CD4-positive, alpha-beta T cell (primary cell): ENCODE data around the gene NOTCH1. TPM values are rescaled to one million over a fixed set of nuclear protein-coding genes. Genes with fewer than 3 reads are reported as not detected.

Source experiments
- ATAC-seq: fragments of 200-7000 bp; cut with Tn5 transposase; one replicate; pipeline ENCODE4 v1.10.0; 2022; ENCODE audit warnings: mild to moderate bottlenecking; ENCODE audit not compliant: poor library complexity
- CTCF ChIA-PET: fragments of 350-600 bp; sonication (Branson Sonifier 250); formaldehyde crosslinking; loops from one replicate; lab custom pipeline; 2021; ENCODE audit warnings: antibody characterized with exemption, inconsistent platforms; lab: Charles Lee
- POLR2A ChIA-PET: fragments of 350-600 bp; sonication (Branson Sonifier 250); formaldehyde crosslinking; loops from one replicate; lab custom pipeline; 2021; ENCODE audit warnings: antibody characterized with exemption, inconsistent platforms; lab: Charles Lee
- DNase-seq, 14 experiments: peaks; one replicate each; pipeline ENCODE4 v3.0.0-alpha.2; 2013 to 2020; ENCODE audit warnings: mixed read lengths in 2 of 14
- H3K27ac ChIP-seq, 2 donors: one replicate each; pipeline versions ENCODE4 v1.5.1 to v1.7.0; 2013; ENCODE audit warnings: low read length in 2 of 2, low read depth in 1 of 2, mild to moderate bottlenecking in 1 of 2
- H3K27me3 ChIP-seq, 2 experiments: 1 replicate in 1 of 2; 2 replicates in 1 of 2; pipeline versions ENCODE4 v1.6.1 to v1.7.0; 2013; ENCODE audit warnings: low read length in 2 of 2, control low read depth in 1 of 2, mild to moderate bottlenecking in 1 of 2, moderate library complexity in 1 of 2; ENCODE audit not compliant: insufficient read depth in 2 of 2, control insufficient read depth in 1 of 2
- H3K36me3 ChIP-seq: one replicate; pipeline ENCODE4 v1.6.1; 2013; ENCODE audit warnings: low read length, control low read depth; ENCODE audit not compliant: insufficient read depth
- H3K4me1 ChIP-seq: one replicate; pipeline ENCODE4 v1.6.1; 2013; ENCODE audit warnings: low read length, control low read depth; ENCODE audit not compliant: insufficient read depth
- H3K4me3 ChIP-seq: one replicate; pipeline ENCODE4 v1.5.1; 2013; ENCODE audit warnings: mild to moderate bottlenecking, low read length, moderate library complexity
- H3K9me3 ChIP-seq, 2 experiments: 1 replicate in 1 of 2; 2 replicates in 1 of 2; pipeline versions ENCODE4 v1.6.1 to v1.7.0; 2013; ENCODE audit warnings: low read length in 2 of 2, mild to moderate bottlenecking in 2 of 2, control low read depth in 1 of 2, moderate library complexity in 1 of 2; ENCODE audit not compliant: control insufficient read depth in 1 of 2, insufficient read depth in 1 of 2
- H3K27ac Mint-ChIP-seq: one replicate; pipeline ENCODE4 v1.8.0; 2020; ENCODE audit warnings: mixed read lengths
- H3K27me3 Mint-ChIP-seq: one replicate; pipeline ENCODE4 v1.8.0; 2021; ENCODE audit warnings: mixed read lengths
- H3K36me3 Mint-ChIP-seq: one replicate; pipeline ENCODE4 v1.8.0; 2021; ENCODE audit warnings: low read depth, mixed read lengths
- H3K4me1 Mint-ChIP-seq: one replicate; pipeline ENCODE4 v1.8.0; 2021; ENCODE audit warnings: low read depth, mixed read lengths
- H3K4me3 Mint-ChIP-seq: one replicate; pipeline ENCODE4 v1.8.0; 2020; ENCODE audit warnings: mild to moderate bottlenecking, mixed read lengths
- H3K9me3 Mint-ChIP-seq: one replicate; pipeline ENCODE4 v1.8.0; 2020; ENCODE audit warnings: mixed read lengths
- intact Hi-C, 2 experiments: fragments of 100-400 bp; cut with DNase I in 1 of 2; cut with micrococcal nuclease in 1 of 2; formaldehyde crosslinking; loops; one replicate each; pipeline versions ENCODE4 v1.15.1 to v1.9.0; 2023 to 2025; cut with DNase I, micrococcal nuclease
- total RNA-seq, 174 experiments: library from RNA in 2 of 174; stranded (reverse) in 2 of 174; gene quantifications; one replicate each; pipeline ENCODE4 v1.2.3 and lab custom pipeline; 2021 to 2026
- TF ChIP-seq, protein P1 (sequence below): fragments of 200-600 bp; IDR thresholded peaks from one replicate; pipeline ENCODE4 v1.8.0; 2022; ENCODE audit warnings: antibody characterized with exemption, mild to moderate bottlenecking

NOTCH1 gene
- total RNA-seq, 2 experiments from 2014 or later, result 30.8 to 34.2 TPM

DNA sequence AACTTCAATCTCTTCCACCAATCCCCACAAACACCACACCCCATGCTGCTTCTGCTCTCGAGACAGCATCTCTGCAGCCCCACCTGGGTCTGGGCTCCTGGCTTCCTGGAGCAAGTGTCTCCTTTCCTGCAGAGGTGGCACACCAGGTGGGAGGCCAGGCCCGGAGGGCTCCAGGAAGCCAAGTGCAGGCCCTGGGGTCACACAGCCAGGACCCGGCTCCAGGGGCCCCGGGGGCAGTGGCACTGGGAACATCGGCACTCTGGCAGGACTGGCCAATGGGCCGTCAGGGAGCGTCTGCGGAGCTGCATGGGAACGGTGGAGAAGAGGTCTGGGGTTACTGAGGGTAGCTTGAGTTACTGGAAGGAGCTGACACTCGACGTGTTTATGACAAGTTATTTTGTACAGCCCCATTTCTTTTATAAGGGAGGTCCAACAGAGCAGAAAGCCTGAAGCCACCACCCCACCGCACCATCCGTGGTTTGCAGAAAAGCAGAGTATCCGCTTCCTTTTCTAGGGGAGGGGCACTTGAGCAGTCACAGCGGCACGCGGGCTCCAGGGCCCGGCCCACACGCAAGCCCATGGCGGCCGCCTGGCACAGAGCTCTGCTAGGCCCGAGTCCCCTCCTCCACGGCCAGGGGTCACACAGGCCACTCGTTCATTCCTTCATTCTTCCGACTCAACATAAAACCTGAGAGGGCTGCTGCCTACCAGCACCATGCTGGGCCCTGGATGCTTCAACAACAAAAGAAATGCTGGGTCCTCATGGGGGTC, 91.6 kb downstream of the NOTCH1 start:
- H3K27ac ChIP-seq, result no peak overlapping the region
- ChIA-PET POLR2A (no interaction called here), CTCF (no interaction called here)
- no peaks in the 10 kb centered on the region for H3K4me1 Mint-ChIP-seq
- no peak overlapping the region for H3K4me3 ChIP-seq
- no peak for DNase-seq
- no peaks in the 10 kb centered on the region for H3K4me1 ChIP-seq
- TF ChIP-seq, protein P1, sequence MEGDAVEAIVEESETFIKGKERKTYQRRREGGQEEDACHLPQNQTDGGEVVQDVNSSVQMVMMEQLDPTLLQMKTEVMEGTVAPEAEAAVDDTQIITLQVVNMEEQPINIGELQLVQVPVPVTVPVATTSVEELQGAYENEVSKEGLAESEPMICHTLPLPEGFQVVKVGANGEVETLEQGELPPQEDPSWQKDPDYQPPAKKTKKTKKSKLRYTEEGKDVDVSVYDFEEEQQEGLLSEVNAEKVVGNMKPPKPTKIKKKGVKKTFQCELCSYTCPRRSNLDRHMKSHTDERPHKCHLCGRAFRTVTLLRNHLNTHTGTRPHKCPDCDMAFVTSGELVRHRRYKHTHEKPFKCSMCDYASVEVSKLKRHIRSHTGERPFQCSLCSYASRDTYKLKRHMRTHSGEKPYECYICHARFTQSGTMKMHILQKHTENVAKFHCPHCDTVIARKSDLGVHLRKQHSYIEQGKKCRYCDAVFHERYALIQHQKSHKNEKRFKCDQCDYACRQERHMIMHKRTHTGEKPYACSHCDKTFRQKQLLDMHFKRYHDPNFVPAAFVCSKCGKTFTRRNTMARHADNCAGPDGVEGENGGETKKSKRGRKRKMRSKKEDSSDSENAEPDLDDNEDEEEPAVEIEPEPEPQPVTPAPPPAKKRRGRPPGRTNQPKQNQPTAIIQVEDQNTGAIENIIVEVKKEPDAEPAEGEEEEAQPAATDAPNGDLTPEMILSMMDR, result no peak
- peaks cover 86% of the 10 kb centered on the region for H3K36me3 ChIP-seq
- no peak for ATAC-seq
- peaks cover 87% of the 10 kb centered on the region for H3K36me3 Mint-ChIP-seq
- H3K9me3 ChIP-seq, result no peaks in the 10 kb centered on the region
- intact Hi-C loops, result no loop called here
- H3K9me3 Mint-ChIP-seq, result no peaks in the 10 kb centered on the region
- H3K27me3 Mint-ChIP-seq, result no peaks in the 10 kb centered on the region
- H3K27ac Mint-ChIP-seq, result no peak overlapping the region
- H3K4me3 Mint-ChIP-seq, result no peak overlapping the region
- H3K27me3 ChIP-seq, result no peaks in the 10 kb centered on the region

DNA sequence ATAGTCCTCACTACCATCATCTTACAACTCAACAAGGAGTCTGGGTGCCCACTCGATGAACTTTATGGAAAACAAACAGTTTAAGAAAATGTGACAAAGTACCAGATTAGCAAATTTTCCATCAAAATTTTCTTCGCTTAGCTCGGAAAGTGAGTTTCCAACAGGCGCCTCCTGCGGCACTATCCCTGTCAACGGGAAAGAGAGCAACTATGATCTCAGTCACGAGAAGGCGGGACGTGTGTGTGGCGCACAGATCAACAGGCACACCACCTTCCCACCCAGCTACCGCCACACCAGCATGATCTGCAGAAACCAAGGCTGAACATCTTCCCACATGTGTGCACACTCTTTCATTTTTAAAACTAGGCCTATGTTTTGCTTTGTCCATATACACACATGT, 92.5 kb downstream of the NOTCH1 start:
- no peaks in the 10 kb centered on the region for H3K27me3 ChIP-seq
- no peak overlapping the region for H3K4me3 ChIP-seq
- POLR2A ChIA-PET, result no interaction called here
- Mint-ChIP-seq H3K4me3 (no peak overlapping the region), H3K27me3 (no peaks in the 10 kb centered on the region), H3K4me1 (no peaks in the 10 kb centered on the region), H3K36me3 (peaks cover 87% of the 10 kb centered on the region), H3K9me3 (no peaks in the 10 kb centered on the region), H3K27ac (no peak overlapping the region)
- DNase-seq (no peak), ATAC-seq (no peak)
- H3K27ac ChIP-seq, result no peak overlapping the region
- CTCF ChIA-PET, result no interaction called here
- H3K36me3 ChIP-seq, result peaks cover 88% of the 10 kb centered on the region
- intact Hi-C loops, result no loop called here
- TF ChIP-seq, protein P1, result no peak
- H3K4me1 ChIP-seq, result no peaks in the 10 kb centered on the region
- H3K9me3 ChIP-seq, result no peaks in the 10 kb centered on the region

DNA sequence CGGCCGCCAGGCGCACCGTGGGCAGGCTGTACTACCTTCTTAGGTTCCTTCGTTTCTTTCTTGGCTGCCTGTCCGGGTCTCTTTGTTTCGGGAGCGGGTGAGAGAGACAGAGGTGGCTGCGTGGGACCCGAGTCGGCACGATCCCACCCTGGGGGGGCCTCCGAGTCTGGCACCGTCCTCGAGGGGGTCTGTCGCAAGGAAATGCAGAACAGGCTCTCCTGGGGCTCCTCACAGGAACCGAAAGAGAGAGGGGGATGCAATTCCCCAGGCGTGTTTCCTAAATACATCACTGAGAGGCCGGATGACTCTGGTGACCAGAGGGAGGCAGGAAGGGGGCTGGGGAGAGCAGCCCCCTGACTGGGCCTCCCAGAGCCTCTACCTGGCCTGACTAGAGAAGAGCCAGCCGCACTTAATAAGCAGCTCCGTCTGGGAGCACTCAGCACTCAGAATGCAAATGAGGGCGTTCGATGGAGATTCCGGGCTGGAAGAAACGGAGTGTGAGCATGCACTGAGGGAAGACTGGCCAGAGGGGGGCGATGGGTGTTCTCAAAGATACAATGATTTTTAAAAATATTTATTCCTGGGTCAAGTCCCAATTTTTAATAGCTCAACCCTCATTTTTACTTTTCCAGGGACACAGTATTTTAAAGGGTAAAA, 94.5 kb downstream of the NOTCH1 start:
- DNase-seq (no peak), ATAC-seq (no peak)
- POLR2A ChIA-PET, result no interaction called here
- H3K27ac ChIP-seq, result no peak overlapping the region
- H3K27me3 Mint-ChIP-seq, result no peaks in the 10 kb centered on the region
- peaks cover 87% of the 10 kb centered on the region for H3K36me3 Mint-ChIP-seq
- H3K4me3 Mint-ChIP-seq, result no peak overlapping the region
- H3K27me3 ChIP-seq, result no peaks in the 10 kb centered on the region
- peaks cover 89% of the 10 kb centered on the region for H3K36me3 ChIP-seq
- no peak overlapping the region for H3K27ac Mint-ChIP-seq
- CTCF ChIA-PET, result no interaction called here
- no peaks in the 10 kb centered on the region for H3K4me1 ChIP-seq
- no peaks in the 10 kb centered on the region for H3K4me1 Mint-ChIP-seq
- intact Hi-C loops, result no loop called here
- no peaks in the 10 kb centered on the region for H3K9me3 Mint-ChIP-seq
- H3K9me3 ChIP-seq, result no peaks in the 10 kb centered on the region
- H3K4me3 ChIP-seq, result no peak overlapping the region
- TF ChIP-seq, protein P1, result no peak
